Dermis microvascular lymphatic vessel endothelial cell (primary cell): ENCODE results near the gene HSD11B2. TPM values are rescaled to one million over a fixed set of nuclear protein-coding genes. Genes with fewer than 3 reads are reported as not detected.

Experiments
- DNase-seq, 2 donors: peaks; one replicate each; pipeline versions ENCODE4 v3.0.0 to v3.0.0-alpha.2; 2010; ENCODE audit warnings: low read depth in 2 of 2
- total RNA-seq: library from RNA; depleted of rRNA; stranded (reverse); fragments of >200 nt; gene quantifications from 2 replicates; pipeline ENCODE4 v1.2.1, GENCODE V29; 2014

The HSD11B2 gene
- total RNA-seq, 1 donor from 2014 or later = not detected

- DNase-seq = no peak
Measured at GRCh38 chr16:67471758-67472384, 41.0 kb downstream of the HSD11B2 start.

GRCh38 chr16:67474551-67475455 is 43.9 kb downstream of the HSD11B2 start:
- no peak for DNase-seq

- DNase-seq = no peak
Measured at GRCh38 chr16:67477960-67478554, 47.1 kb downstream of the HSD11B2 start.

DNA sequence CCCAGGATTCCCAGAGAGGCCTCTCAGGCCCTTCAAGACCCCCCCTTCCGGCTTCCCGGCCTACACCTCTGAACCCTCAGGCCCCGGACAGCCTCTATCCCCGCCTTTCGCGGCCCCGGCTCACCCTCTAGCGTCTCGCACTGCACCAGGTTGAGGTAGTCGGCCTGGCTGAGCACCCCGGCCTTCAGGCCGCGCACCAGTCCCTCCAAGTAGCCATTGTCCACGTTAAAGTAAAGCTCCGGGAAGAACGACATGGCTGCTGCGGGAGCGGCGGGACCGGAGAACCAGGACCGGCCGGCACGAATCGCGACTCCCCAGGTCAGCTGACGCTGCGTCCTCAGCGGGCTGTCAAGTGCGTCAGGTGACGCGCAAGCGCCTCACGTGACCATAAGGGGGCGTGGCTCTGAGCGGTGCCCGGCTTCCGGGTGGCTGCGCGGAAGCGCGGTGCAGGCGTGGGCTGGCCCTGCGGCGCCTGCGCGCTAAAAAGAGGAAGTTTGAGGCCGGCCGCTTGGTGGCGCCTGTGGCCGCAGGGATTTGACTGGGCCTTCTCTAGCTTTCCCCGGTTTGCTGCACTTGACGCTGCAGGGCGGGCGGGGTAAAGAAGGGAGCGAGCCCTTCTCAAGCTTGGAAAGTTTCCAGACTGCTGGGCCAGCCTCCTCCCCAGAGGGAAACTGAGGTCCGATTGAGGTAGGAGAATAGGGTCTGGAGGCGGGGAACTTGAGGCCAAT is 50.1 kb downstream of the HSD11B2 start, which contains the start of gene ATP6V0D1:
Gene ATP6V0D1 (minus strand): TSS at position 325 of the 728 bp plus-strand sequence. CDS start 71 bp downstream, at position 254.
- peak; percentile 94 to 98 for DNase-seq

- peak; percentile 25 to 72 for DNase-seq
Measured at GRCh38 chr16:67481561-67482232, 50.8 kb downstream of the HSD11B2 start.

DNA sequence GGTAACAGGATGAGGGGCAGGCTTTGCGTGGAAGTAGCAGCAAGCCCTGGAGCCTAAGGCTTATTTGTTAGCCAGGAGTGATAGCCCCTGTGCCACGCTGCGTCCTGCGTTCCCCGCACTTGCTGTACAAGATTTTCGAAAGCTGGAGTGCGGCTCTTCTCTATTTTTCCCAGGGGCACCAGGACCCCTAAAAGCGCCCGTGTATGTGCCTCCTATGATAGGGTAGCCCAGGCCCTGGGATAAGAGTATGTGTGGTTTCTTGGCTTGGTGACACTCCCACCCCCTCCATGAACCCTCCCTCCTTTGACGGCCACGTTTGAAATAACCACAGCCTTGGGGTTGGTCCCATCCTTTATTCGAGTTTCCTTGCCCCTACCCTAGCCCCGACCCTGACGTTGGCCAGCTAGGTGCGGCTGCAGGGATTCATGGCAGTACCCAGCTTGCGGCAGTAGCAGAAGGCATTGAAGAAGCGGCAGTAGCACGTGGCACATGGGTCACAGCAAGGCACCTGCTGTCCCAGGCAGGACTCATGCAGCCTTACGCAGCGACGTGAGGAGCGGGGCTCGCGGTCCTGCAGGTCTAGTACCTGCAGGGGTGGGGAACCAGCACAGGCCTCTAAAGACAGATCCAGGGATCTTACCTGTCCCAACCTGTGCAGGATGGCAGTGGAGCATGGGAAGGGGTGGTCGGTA is 51.5 kb downstream of the HSD11B2 start:
- DNase-seq = no peak

DNA sequence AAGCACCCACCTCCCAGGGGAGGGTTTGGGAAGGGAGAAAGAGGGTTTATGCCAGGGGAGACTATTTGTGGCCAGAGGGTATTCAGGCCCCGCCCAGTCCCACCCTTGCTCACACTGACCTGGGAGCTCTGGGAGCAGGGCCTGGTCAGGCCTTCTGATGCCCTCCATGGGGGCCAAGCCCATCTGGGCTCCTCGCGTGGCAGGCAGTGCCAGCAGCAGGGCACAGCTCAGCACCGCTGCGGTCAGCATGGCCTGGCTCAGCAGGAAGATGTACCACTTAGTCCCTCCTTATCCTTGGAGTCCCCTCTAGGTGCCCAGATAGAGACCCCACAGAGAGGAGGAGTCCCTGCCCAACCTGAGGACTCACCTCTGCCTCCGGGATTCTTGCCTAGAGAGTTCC is 52.2 kb downstream of the HSD11B2 start, which contains the start of gene AGRP:
Gene AGRP (minus strand): TSS at position 398 of the 400 bp plus-strand sequence. CDS start 149 bp downstream, at position 249.
- no peak for DNase-seq

DNA sequence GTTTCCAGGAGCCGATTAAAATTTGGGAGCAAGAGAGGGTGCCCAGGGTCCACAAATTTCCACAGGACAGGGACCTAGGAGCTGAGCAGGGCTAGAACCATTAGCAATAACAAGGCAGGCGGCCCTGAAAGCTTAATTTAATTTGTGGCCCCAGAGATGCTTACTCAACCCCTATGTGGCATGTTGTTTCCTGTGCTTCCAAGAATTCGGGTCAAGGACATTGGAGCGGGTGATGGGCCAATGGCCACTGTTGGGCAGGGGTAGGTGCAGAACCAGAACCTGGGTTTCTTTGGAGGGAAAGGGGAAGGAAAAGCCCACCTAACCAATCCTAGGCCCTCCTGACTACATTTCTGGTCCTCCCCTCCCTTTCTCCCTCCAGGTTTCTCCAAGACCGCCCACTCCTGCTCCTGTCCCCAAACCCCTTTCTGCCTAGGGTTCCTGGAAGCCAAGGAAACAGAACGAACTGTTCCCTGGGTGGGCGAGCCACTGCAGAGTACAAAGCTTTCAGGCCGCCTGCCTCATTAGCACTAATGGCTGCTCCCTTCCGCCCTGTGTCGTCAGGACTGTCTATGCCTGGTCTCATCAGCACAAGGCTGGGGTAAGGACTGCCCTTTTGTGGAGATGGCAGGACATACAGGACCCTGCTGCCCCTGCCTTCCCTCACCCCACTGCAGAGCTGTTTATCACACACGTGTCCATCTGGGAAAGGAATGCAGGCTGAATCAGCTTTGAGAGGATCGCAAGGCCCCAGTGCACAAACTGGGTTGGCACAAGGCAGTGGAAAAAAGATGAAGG is 53.0 kb downstream of the HSD11B2 start:
- DNase-seq = no peak

- peak; percentile 40 to 79 for DNase-seq
Measured at GRCh38 chr16:67486805-67487204, 55.9 kb downstream of the HSD11B2 start.

Other genes with a start within 250 kb of the HSD11B2 start
- gene MATCAP1, start 247.2 kb upstream of the HSD11B2 start, total RNA-seq = 6.7 and 8.1 TPM in 2 replicates
- 38.8 and 57.7 TPM in 2 replicates for gene EXOC3L1, start 241.0 kb upstream of the HSD11B2 start, total RNA-seq
- gene E2F4, start 239.0 kb upstream of the HSD11B2 start, total RNA-seq = 58.8 and 64.5 TPM in 2 replicates
- gene ELMO3, start 232.0 kb upstream of the HSD11B2 start, total RNA-seq = 0.64 and 1.0 TPM in 2 replicates
- gene TMEM208, start 204.0 kb upstream of the HSD11B2 start, total RNA-seq = 23.6 and 28.1 TPM in 2 replicates
- gene FHOD1, start 183.6 kb upstream of the HSD11B2 start, total RNA-seq = 15.0 and 18.2 TPM in 2 replicates
- 0.39 and 0.51 TPM in 2 replicates for gene SLC9A5, start 182.1 kb upstream of the HSD11B2 start, total RNA-seq
- gene PLEKHG4, start 151.6 kb upstream of the HSD11B2 start, total RNA-seq = 9.2 and 11.6 TPM in 2 replicates
- under 0.01 TPM in 1 of 2 replicates, not detected in the other for gene KCTD19, start 104.4 kb upstream of the HSD11B2 start, total RNA-seq
- gene LRRC36, start 104.3 kb upstream of the HSD11B2 start, total RNA-seq = under 0.01 and 0.13 TPM in 2 replicates
- gene TPPP3, start 37.6 kb upstream of the HSD11B2 start, total RNA-seq = under 0.01 TPM in 2 replicates
- 3.1 and 6.4 TPM in 2 replicates for gene ZDHHC1, start 14.6 kb upstream of the HSD11B2 start, total RNA-seq
- 86.7 and 153 TPM in 2 replicates for gene ATP6V0D1, start 50.0 kb downstream of the HSD11B2 start, total RNA-seq
- not detected in 2 replicates for gene AGRP, start 52.4 kb downstream of the HSD11B2 start, total RNA-seq
- gene RIPOR1, start 97.7 kb downstream of the HSD11B2 start, total RNA-seq = 25.0 and 44.0 TPM in 2 replicates
- 22.6 and 26.8 TPM in 2 replicates for gene CTCF, start 131.4 kb downstream of the HSD11B2 start, total RNA-seq
- gene CARMIL2, start 214.0 kb downstream of the HSD11B2 start, total RNA-seq = 0.26 and 0.63 TPM in 2 replicates
- 10.5 and 11.4 TPM in 2 replicates for gene ACD, start 229.1 kb downstream of the HSD11B2 start, total RNA-seq
- 2.0 and 2.3 TPM in 2 replicates for gene PARD6A, start 229.8 kb downstream of the HSD11B2 start, total RNA-seq
- 11.4 and 12.9 TPM in 2 replicates for gene ENKD1, start 235.6 kb downstream of the HSD11B2 start, total RNA-seq
- 3.2 and 3.3 TPM in 2 replicates for gene C16orf86, start 235.7 kb downstream of the HSD11B2 start, total RNA-seq